Loucy (cell line): ENCODE data around the gene IST1.

Experiments used
- H2AFZ ChIP-seq: fragments of 200-600 bp; sonication (generic); 2 replicates; pipeline ENCODE4 v1.6.0; 2016; ENCODE audit warnings: antibody characterized with exemption, mild to moderate bottlenecking, low read length, moderate library complexity
- H3F3A ChIP-seq: fragments of 200-600 bp; 2 replicates; pipeline ENCODE4 v1.6.0; 2016; ENCODE audit warnings: antibody characterized with exemption, low read depth, mild to moderate bottlenecking
- H3K27me3 ChIP-seq: fragments of 200-600 bp; sonication (generic); 2 replicates; pipeline ENCODE4 v1.6.1; 2014; ENCODE audit warnings: low read length, mild to moderate bottlenecking; ENCODE audit not compliant: insufficient read depth, poor library complexity, severe bottlenecking
- H3K36me3 ChIP-seq: fragments of 200-600 bp; sonication (generic); 2 replicates; pipeline ENCODE4 v1.6.1; 2016; ENCODE audit warnings: low read length; ENCODE audit not compliant: insufficient read depth
- H3K4me1 ChIP-seq: fragments of 200-600 bp; sonication (generic); 2 replicates; pipeline ENCODE4 v1.5.1; 2014; ENCODE audit warnings: low read length, mild to moderate bottlenecking; ENCODE audit not compliant: insufficient read depth, poor library complexity, severe bottlenecking
- H3K4me2 ChIP-seq: fragments of 200-600 bp; sonication (generic); 2 replicates; pipeline ENCODE4 v1.6.0; 2014; ENCODE audit warnings: antibody characterized with exemption, low read length, low read depth, mild to moderate bottlenecking; ENCODE audit not compliant: poor library complexity, severe bottlenecking
- H3K4me3 ChIP-seq: fragments of 200-600 bp; sonication (generic); 2 replicates; pipeline ENCODE4 v1.5.1; 2014; ENCODE audit warnings: low read length, mild to moderate bottlenecking, mixed read lengths; ENCODE audit not compliant: poor library complexity, severe bottlenecking
- H3K79me2 ChIP-seq: fragments of 200-600 bp; sonication (generic); 2 replicates; pipeline ENCODE4 v1.6.1; 2014; ENCODE audit warnings: low read length; ENCODE audit not compliant: insufficient read depth
- H3K9ac ChIP-seq: fragments of 200-600 bp; sonication (generic); 2 replicates; pipeline ENCODE4 v1.6.0; 2014; ENCODE audit warnings: mild to moderate bottlenecking, low read depth, low read length, moderate library complexity; ENCODE audit not compliant: poor library complexity, severe bottlenecking
- H3K9me2 ChIP-seq: fragments of 200-600 bp; sonication (generic); replicated peaks from 2 replicates; pipeline ENCODE4 v1.6.1; 2016; ENCODE audit warnings: low read depth, low read length, mixed read lengths
- H3K9me3 ChIP-seq: fragments of 200-600 bp; sonication (generic); 2 replicates; pipeline ENCODE4 v1.6.1; 2014; ENCODE audit warnings: mild to moderate bottlenecking, antibody characterized with exemption, low read length, low read depth; ENCODE audit not compliant: insufficient read depth
- H4K20me1 ChIP-seq: fragments of 200-600 bp; sonication (generic); 2 replicates; pipeline ENCODE4 v1.6.0; 2014; ENCODE audit warnings: antibody characterized with exemption, low read length, mild to moderate bottlenecking; ENCODE audit not compliant: insufficient read depth, poor library complexity, severe bottlenecking
- CTCF ChIP-seq: fragments of 200-600 bp; sonication (generic); conservative IDR thresholded peaks from 2 replicates; pipeline ENCODE4 v1.5.1; 2014; ENCODE audit warnings: mild to moderate bottlenecking, antibody characterized with exemption, low read length
- EZH2phosphoT487 ChIP-seq: fragments of 200-600 bp; IDR thresholded peaks from 2 replicates; pipeline ENCODE4 v1.6.1; 2018; ENCODE audit warnings: antibody characterized with exemption, mild to moderate bottlenecking, moderate library complexity, borderline replicate concordance

Gene IST1

GRCh38 chr16:71931599-71931998, 36.3 kb downstream of the IST1 start:
- Histone ChIP-seq H3K79me2 (no peaks in the 10 kb centered on the region), H3K9ac (no peak overlapping the region), H3K4me1 (no peaks in the 10 kb centered on the region), H3K9me3 (no peaks in the 10 kb centered on the region), H3K9me2 (no peaks in the 10 kb centered on the region), H4K20me1 (peaks cover 23% of the 10 kb centered on the region), H3K27me3 (no peaks in the 10 kb centered on the region), H2AFZ (no peak overlapping the region), H3F3A (no peaks in the 10 kb centered on the region), H3K4me3 (no peak overlapping the region), H3K36me3 (peaks cover 72% of the 10 kb centered on the region), H3K4me2 (no peak overlapping the region)
- TF ChIP-seq CTCF, result no peak
- no peak for TF ChIP-seq EZH2phosphoT487

GRCh38 chr16:71933017-71933416, 37.7 kb downstream of the IST1 start:
- Histone ChIP-seq H3K9me3 (no peaks in the 10 kb centered on the region; the same call in 1 of the 2 replicates), H3K79me2 (no peaks in the 10 kb centered on the region), H3F3A (no peaks in the 10 kb centered on the region), H3K4me1 (no peaks in the 10 kb centered on the region), H3K4me2 (no peak overlapping the region), H3K36me3 (peaks cover 58% of the 10 kb centered on the region; the same call in 1 of the 2 replicates), H3K27me3 (no peaks in the 10 kb centered on the region), H3K9ac (no peak overlapping the region), H3K4me3 (no peak overlapping the region), H4K20me1 (peaks cover 21% of the 10 kb centered on the region), H3K9me2 (no peaks in the 10 kb centered on the region), H2AFZ (no peak overlapping the region)
- no peak for TF ChIP-seq EZH2phosphoT487
- no peak for TF ChIP-seq CTCF

GRCh38 chr16:71933913-71934695, 38.8 kb downstream of the IST1 start:
- H4K20me1 ChIP-seq, result peaks cover 16% of the 10 kb centered on the region
- no peaks in the 10 kb centered on the region for H3K79me2 ChIP-seq
- H3K4me2 ChIP-seq, result no peak overlapping the region
- H3F3A ChIP-seq, result no peaks in the 10 kb centered on the region
- TF ChIP-seq EZH2phosphoT487, result no peak
- no peak for TF ChIP-seq CTCF
- H2AFZ ChIP-seq, result no peak overlapping the region
- no peaks in the 10 kb centered on the region for H3K9me2 ChIP-seq
- H3K9me3 ChIP-seq, result peaks cover 5% of the 10 kb centered on the region; the same call in 1 of the 2 replicates
- H3K9ac ChIP-seq, result no peak overlapping the region
- H3K36me3 ChIP-seq, result peaks cover 47% of the 10 kb centered on the region; the same call in 1 of the 2 replicates
- H3K4me3 ChIP-seq, result no peak overlapping the region
- no peaks in the 10 kb centered on the region for H3K4me1 ChIP-seq
- no peaks in the 10 kb centered on the region for H3K27me3 ChIP-seq
